Measurements from ENCODE around the gene SMOC2.

Gene SMOC2

DNA sequence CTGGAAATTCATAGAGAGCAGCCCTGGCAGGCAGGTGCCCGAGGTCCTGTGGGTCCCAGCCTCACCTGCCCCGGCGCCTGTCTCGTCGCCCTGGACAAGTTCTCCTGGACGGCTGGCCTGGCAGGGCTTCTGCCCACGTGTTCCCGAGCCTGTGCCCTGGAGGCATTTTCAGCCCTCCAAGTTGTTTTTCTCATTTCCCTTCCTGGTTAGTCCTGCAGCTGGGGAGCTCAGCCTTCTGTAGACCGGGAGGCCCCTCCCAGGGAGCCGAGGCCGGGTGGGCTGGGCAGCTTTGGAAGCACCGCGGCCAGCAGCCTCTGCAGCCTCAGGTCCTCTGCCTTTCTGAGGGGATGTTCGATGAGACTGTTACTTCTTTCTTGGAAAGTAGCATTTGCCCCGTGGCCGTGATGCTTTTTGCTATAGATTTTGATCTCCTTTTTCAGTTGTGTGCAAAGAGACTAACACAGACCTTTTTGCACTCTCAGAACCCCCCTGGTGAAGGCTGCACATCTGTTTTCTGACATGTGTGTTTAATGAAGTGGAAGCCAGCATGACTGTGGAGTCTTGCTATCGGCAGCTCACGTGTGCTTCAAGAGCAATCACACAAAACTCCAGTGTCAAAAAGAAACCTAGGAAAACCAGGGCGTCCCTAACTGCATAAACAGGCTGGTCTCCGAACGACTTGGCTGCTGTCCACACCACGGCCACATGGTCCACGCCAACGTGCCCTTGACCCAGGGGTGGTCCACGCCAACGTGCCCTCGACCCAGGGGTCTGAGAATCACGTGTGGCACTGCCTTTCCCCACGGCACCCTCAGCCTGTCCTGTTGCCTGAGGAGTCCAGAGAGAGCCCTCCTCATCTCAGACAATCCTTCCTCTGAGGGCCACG is 207.5 kb downstream of the SMOC2 start:
- peak in 1 of 2 experiments; percentile 30 for DNase-seq (ENCODE audit: low read depth in 1 of 2, low spot score in 1 of 2)
- in situ Hi-C loops (cut with HindIII; ENCODE audit: low pct_unique_long_range_greater_than_20kb, low sequenced_read_pairs), result no loop called here
- TF ChIP-seq JUND (IDR thresholded peaks at IDR 0.05; ENCODE audit: low read depth), result no peak

DNA sequence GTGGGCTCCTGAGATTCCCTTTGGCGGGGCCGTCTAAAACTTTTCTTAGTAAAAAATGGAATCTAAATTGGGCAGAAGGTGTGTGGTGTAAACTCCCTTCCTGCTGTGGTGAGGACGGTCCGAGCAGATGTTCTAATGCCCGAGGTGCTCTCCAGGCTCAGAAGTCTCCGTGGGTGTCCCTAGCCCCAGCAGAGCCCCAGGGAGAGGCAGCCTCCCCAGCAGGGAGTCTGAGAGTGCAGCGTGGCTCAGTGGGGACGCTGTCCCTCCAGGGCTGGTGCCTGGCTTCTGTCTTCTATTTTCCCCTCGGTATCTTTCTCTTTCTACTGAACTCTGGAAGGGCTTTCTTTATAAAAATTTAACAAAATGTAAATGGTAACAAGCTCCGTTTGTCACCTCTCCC is 208.2 kb downstream of the SMOC2 start:
- in situ Hi-C loops (cut with HindIII; ENCODE audit: low pct_unique_long_range_greater_than_20kb, low sequenced_read_pairs), result no loop called here

GRCh38 chr6:168650671-168651111 is 209.7 kb downstream of the SMOC2 start:
- in situ Hi-C loops (cut with HindIII; ENCODE audit: low pct_unique_long_range_greater_than_20kb, low sequenced_read_pairs), result no loop called here
- no peak for TF ChIP-seq JUND (IDR thresholded peaks at IDR 0.05; ENCODE audit: low read depth)
- DNase-seq (ENCODE audit: low read depth in 1 of 2, low spot score in 1 of 2), result peak; percentile 54 to 56

More for the DNA sequence above, 208.2 kb downstream of the SMOC2 start:
- DNase-seq (ENCODE audit: low read depth in 1 of 2, low spot score in 1 of 2), result no peak
- TF ChIP-seq JUND (IDR thresholded peaks at IDR 0.05; ENCODE audit: low read depth), result no peak

GRCh38 chr6:168655462-168656152 is 214.6 kb downstream of the SMOC2 start:
- TF ChIP-seq JUND (IDR thresholded peaks at IDR 0.05; ENCODE audit: low read depth), result no peak
- DNase-seq (ENCODE audit: low read depth in 1 of 2, low spot score in 1 of 2), result no peak
- in situ Hi-C loops (cut with HindIII; ENCODE audit: low pct_unique_long_range_greater_than_20kb, low sequenced_read_pairs), result no loop called here

- no peak for DNase-seq (ENCODE audit: low read depth in 1 of 2, low spot score in 1 of 2)
- TF ChIP-seq JUND (IDR thresholded peaks at IDR 0.05; ENCODE audit: low read depth), result no peak
- in situ Hi-C loops (cut with HindIII; ENCODE audit: low pct_unique_long_range_greater_than_20kb, low sequenced_read_pairs), result no loop called here
Observed at GRCh38 chr6:168658059-168658458, 217.1 kb downstream of the SMOC2 start.

GRCh38 chr6:168660400-168660945 is 219.5 kb downstream of the SMOC2 start:
- TF ChIP-seq JUND (IDR thresholded peaks at IDR 0.05; ENCODE audit: low read depth), result no peak
- no peak for DNase-seq (ENCODE audit: low read depth in 1 of 2, low spot score in 1 of 2)
- in situ Hi-C loops (cut with HindIII; ENCODE audit: low pct_unique_long_range_greater_than_20kb, low sequenced_read_pairs), result no loop called here

- TF ChIP-seq JUND (IDR thresholded peaks at IDR 0.05; ENCODE audit: low read depth), result no peak
- DNase-seq (ENCODE audit: low read depth in 1 of 2, low spot score in 1 of 2), result no peak
- in situ Hi-C loops (cut with HindIII; ENCODE audit: low pct_unique_long_range_greater_than_20kb, low sequenced_read_pairs), result no loop called here
Observed at GRCh38 chr6:168662301-168662936, 221.4 kb downstream of the SMOC2 start.

- in situ Hi-C loops (cut with HindIII; ENCODE audit: low pct_unique_long_range_greater_than_20kb, low sequenced_read_pairs), result no loop called here
- no peak for DNase-seq (ENCODE audit: low read depth in 1 of 2, low spot score in 1 of 2)
- TF ChIP-seq JUND (IDR thresholded peaks at IDR 0.05; ENCODE audit: low read depth), result no peak
Observed at GRCh38 chr6:168663041-168663440, 222.1 kb downstream of the SMOC2 start.

DNA sequence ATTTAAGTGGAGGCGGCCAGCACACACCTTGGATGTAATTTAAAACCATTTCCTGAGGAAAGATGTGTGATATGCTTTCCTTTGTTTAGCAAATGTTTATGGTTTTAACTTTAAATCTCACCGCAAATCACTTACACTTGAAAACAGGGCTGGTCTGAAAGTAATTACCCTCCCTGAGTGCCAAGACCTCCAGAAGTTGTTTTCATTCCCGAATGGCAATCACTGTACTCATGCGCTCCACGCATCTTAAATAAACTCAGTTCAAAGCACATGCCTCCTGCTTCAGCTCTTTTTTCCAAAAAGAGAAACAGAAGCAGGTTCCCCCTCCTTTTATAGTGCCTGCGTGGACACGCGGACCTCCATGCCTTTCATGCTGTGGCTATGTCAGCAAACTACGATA is 224.0 kb downstream of the SMOC2 start:
- no peak for DNase-seq (ENCODE audit: low read depth in 1 of 2, low spot score in 1 of 2)
- no peak for TF ChIP-seq JUND (IDR thresholded peaks at IDR 0.05; ENCODE audit: low read depth)
- in situ Hi-C loops (cut with HindIII; ENCODE audit: low pct_unique_long_range_greater_than_20kb, low sequenced_read_pairs), result no loop called here

DNA sequence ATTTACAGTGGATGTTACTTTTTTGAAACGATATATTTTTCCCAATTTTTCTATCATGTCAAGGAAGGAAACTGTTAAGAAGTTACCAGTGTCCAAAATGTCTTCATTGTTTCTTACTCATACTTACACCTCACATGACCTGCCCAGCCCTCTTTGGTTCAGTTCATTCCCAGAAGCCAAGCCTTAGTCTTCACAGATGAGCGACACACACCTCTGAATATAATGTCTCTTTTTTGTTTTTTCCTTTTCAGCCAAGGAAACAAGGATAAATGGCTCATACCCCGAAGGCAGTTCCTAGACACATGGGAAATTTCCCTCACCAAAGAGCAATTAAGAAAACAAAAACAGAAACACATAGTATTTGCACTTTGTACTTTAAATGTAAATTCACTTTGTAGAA is 225.2 kb downstream of the SMOC2 start:
- in situ Hi-C loops (cut with HindIII; ENCODE audit: low pct_unique_long_range_greater_than_20kb, low sequenced_read_pairs), result no loop called here
- no peak for TF ChIP-seq JUND (IDR thresholded peaks at IDR 0.05; ENCODE audit: low read depth)
- no peak for DNase-seq (ENCODE audit: low read depth in 1 of 2, low spot score in 1 of 2)

- in situ Hi-C loops (cut with HindIII; ENCODE audit: low pct_unique_long_range_greater_than_20kb, low sequenced_read_pairs), result no loop called here
- DNase-seq (ENCODE audit: low read depth in 1 of 2, low spot score in 1 of 2), result no peak
- no peak for TF ChIP-seq JUND (IDR thresholded peaks at IDR 0.05; ENCODE audit: low read depth)
Observed at GRCh38 chr6:168666699-168667427, 225.9 kb downstream of the SMOC2 start.

- in situ Hi-C loops (cut with HindIII; ENCODE audit: low pct_unique_long_range_greater_than_20kb, low sequenced_read_pairs), result no loop called here
- TF ChIP-seq JUND (IDR thresholded peaks at IDR 0.05; ENCODE audit: low read depth), result no peak
- no peak for DNase-seq (ENCODE audit: low read depth in 1 of 2, low spot score in 1 of 2)
Observed at GRCh38 chr6:168667428-168667805, 226.4 kb downstream of the SMOC2 start.

All from T47D (cell line).